ENCODE results near the gene RBP4.

RBP4 gene

GRCh38 chr10:93565446-93565845 lies 35.6 kb downstream of the RBP4 start:
- H3K4me3 ChIP-seq (ENCODE audit: low read depth, low read length) = no peak overlapping the region
- H3K4me1 ChIP-seq (ENCODE audit: control insufficient read depth, insufficient read depth, low read length, unreplicated experiment) = no peaks in the 10 kb centered on the region
- no peaks in the 10 kb centered on the region for H3K79me2 ChIP-seq (ENCODE audit: control insufficient read depth, insufficient read depth, low read length, unreplicated experiment)
- H2AFZ ChIP-seq (ENCODE audit: low read length, unreplicated experiment) = no peak overlapping the region
- H3K36me3 ChIP-seq (ENCODE audit: insufficient read depth, low read length) = no peaks in the 10 kb centered on the region
- H3K27ac ChIP-seq (ENCODE audit: low read depth, low read length) = no peak overlapping the region
- peaks cover 62% of the 10 kb centered on the region for H3K27me3 ChIP-seq (ENCODE audit: insufficient read depth, low read length)

GRCh38 chr10:93560541-93560940 lies 40.5 kb downstream of the RBP4 start:
- Histone ChIP-seq H3K4me3 (ENCODE audit: low read depth, low read length) (no peak overlapping the region), H3K27ac (ENCODE audit: low read depth, low read length) (no peak overlapping the region), H3K79me2 (ENCODE audit: control insufficient read depth, insufficient read depth, low read length, unreplicated experiment) (no peaks in the 10 kb centered on the region), H3K4me1 (ENCODE audit: control insufficient read depth, insufficient read depth, low read length, unreplicated experiment) (no peaks in the 10 kb centered on the region), H2AFZ (ENCODE audit: low read length, unreplicated experiment) (no peak overlapping the region), H3K36me3 (ENCODE audit: insufficient read depth, low read length) (no peaks in the 10 kb centered on the region), H3K27me3 (ENCODE audit: insufficient read depth, low read length) (peaks cover 16% of the 10 kb centered on the region; the same call in 1 of the 2 replicates)

GRCh38 chr10:93559490-93559889 lies 41.5 kb downstream of the RBP4 start:
- Histone ChIP-seq H3K4me1 (ENCODE audit: control insufficient read depth, insufficient read depth, low read length, unreplicated experiment) (peaks cover 7% of the 10 kb centered on the region), H3K27ac (ENCODE audit: low read depth, low read length) (no peak overlapping the region), H3K27me3 (ENCODE audit: insufficient read depth, low read length) (peaks cover 8% of the 10 kb centered on the region; the same call in 1 of the 2 replicates), H3K36me3 (ENCODE audit: insufficient read depth, low read length) (no peaks in the 10 kb centered on the region), H3K79me2 (ENCODE audit: control insufficient read depth, insufficient read depth, low read length, unreplicated experiment) (no peaks in the 10 kb centered on the region), H3K4me3 (ENCODE audit: low read depth, low read length) (no peak overlapping the region), H2AFZ (ENCODE audit: low read length, unreplicated experiment) (no peak overlapping the region)

GRCh38 chr10:93554760-93555432 lies 46.1 kb downstream of the RBP4 start:
- peaks cover 9% of the 10 kb centered on the region for H3K4me1 ChIP-seq (ENCODE audit: control insufficient read depth, insufficient read depth, low read length, unreplicated experiment)
- H3K36me3 ChIP-seq (ENCODE audit: insufficient read depth, low read length) = no peaks in the 10 kb centered on the region
- peak overlapping the region; percentile 5 for H2AFZ ChIP-seq (ENCODE audit: low read length, unreplicated experiment)
- H3K27ac ChIP-seq (ENCODE audit: low read depth, low read length) = no peak overlapping the region
- no peaks in the 10 kb centered on the region for H3K79me2 ChIP-seq (ENCODE audit: control insufficient read depth, insufficient read depth, low read length, unreplicated experiment)
- no peaks in the 10 kb centered on the region for H3K27me3 ChIP-seq (ENCODE audit: insufficient read depth, low read length)
- H3K4me3 ChIP-seq (ENCODE audit: low read depth, low read length) = no peak overlapping the region

GRCh38 chr10:93554316-93554663 lies 46.7 kb downstream of the RBP4 start:
- no peak overlapping the region for H3K27ac ChIP-seq (ENCODE audit: low read depth, low read length)
- no peak overlapping the region for H3K4me3 ChIP-seq (ENCODE audit: low read depth, low read length)
- H3K27me3 ChIP-seq (ENCODE audit: insufficient read depth, low read length) = no peaks in the 10 kb centered on the region
- no peaks in the 10 kb centered on the region for H3K79me2 ChIP-seq (ENCODE audit: control insufficient read depth, insufficient read depth, low read length, unreplicated experiment)
- peaks cover 9% of the 10 kb centered on the region for H3K4me1 ChIP-seq (ENCODE audit: control insufficient read depth, insufficient read depth, low read length, unreplicated experiment)
- H2AFZ ChIP-seq (ENCODE audit: low read length, unreplicated experiment) = no peak overlapping the region
- H3K36me3 ChIP-seq (ENCODE audit: insufficient read depth, low read length) = no peaks in the 10 kb centered on the region

GRCh38 chr10:93553482-93554315 lies 47.3 kb downstream of the RBP4 start:
- Histone ChIP-seq H3K36me3 (ENCODE audit: insufficient read depth, low read length) (no peaks in the 10 kb centered on the region), H3K4me1 (ENCODE audit: control insufficient read depth, insufficient read depth, low read length, unreplicated experiment) (peaks cover 12% of the 10 kb centered on the region), H2AFZ (ENCODE audit: low read length, unreplicated experiment) (no peak overlapping the region), H3K4me3 (ENCODE audit: low read depth, low read length) (no peak overlapping the region), H3K79me2 (ENCODE audit: control insufficient read depth, insufficient read depth, low read length, unreplicated experiment) (no peaks in the 10 kb centered on the region), H3K27me3 (ENCODE audit: insufficient read depth, low read length) (no peaks in the 10 kb centered on the region), H3K27ac (ENCODE audit: low read depth, low read length) (no peak overlapping the region)

- Histone ChIP-seq H3K79me2 (ENCODE audit: control insufficient read depth, insufficient read depth, low read length, unreplicated experiment) (no peaks in the 10 kb centered on the region), H3K27me3 (ENCODE audit: insufficient read depth, low read length) (no peaks in the 10 kb centered on the region), H3K4me1 (ENCODE audit: control insufficient read depth, insufficient read depth, low read length, unreplicated experiment) (peaks cover 20% of the 10 kb centered on the region), H3K36me3 (ENCODE audit: insufficient read depth, low read length) (no peaks in the 10 kb centered on the region), H3K4me3 (ENCODE audit: low read depth, low read length) (no peak overlapping the region), H2AFZ (ENCODE audit: low read length, unreplicated experiment) (no peak overlapping the region), H3K27ac (ENCODE audit: low read depth, low read length) (no peak overlapping the region)
Measured at GRCh38 chr10:93552780-93553179, 48.3 kb downstream of the RBP4 start.

- no peaks in the 10 kb centered on the region for H3K79me2 ChIP-seq (ENCODE audit: control insufficient read depth, insufficient read depth, low read length, unreplicated experiment)
- H3K36me3 ChIP-seq (ENCODE audit: insufficient read depth, low read length) = no peaks in the 10 kb centered on the region
- no peak overlapping the region for H2AFZ ChIP-seq (ENCODE audit: low read length, unreplicated experiment)
- no peaks in the 10 kb centered on the region for H3K27me3 ChIP-seq (ENCODE audit: insufficient read depth, low read length)
- H3K4me3 ChIP-seq (ENCODE audit: low read depth, low read length) = no peak overlapping the region
- peaks cover 20% of the 10 kb centered on the region for H3K4me1 ChIP-seq (ENCODE audit: control insufficient read depth, insufficient read depth, low read length, unreplicated experiment)
- no peak overlapping the region for H3K27ac ChIP-seq (ENCODE audit: low read depth, low read length)
Measured at GRCh38 chr10:93550606-93551005, 50.4 kb downstream of the RBP4 start.

- Histone ChIP-seq H3K36me3 (ENCODE audit: insufficient read depth, low read length) (no peaks in the 10 kb centered on the region), H3K4me3 (ENCODE audit: low read depth, low read length) (peak overlapping the region; percentile 48; the same call in 1 of the 2 replicates), H3K4me1 (ENCODE audit: control insufficient read depth, insufficient read depth, low read length, unreplicated experiment) (peaks cover 11% of the 10 kb centered on the region), H3K79me2 (ENCODE audit: control insufficient read depth, insufficient read depth, low read length, unreplicated experiment) (no peaks in the 10 kb centered on the region), H3K27ac (ENCODE audit: low read depth, low read length) (peak overlapping the region; percentile 67), H3K27me3 (ENCODE audit: insufficient read depth, low read length) (no peaks in the 10 kb centered on the region), H2AFZ (ENCODE audit: low read length, unreplicated experiment) (peak overlapping the region; percentile 73)
Measured at GRCh38 chr10:93548376-93549071, 52.5 kb downstream of the RBP4 start.

- no peak overlapping the region for H3K4me3 ChIP-seq (ENCODE audit: low read depth, low read length)
- no peak overlapping the region for H2AFZ ChIP-seq (ENCODE audit: low read length, unreplicated experiment)
- no peak overlapping the region for H3K27ac ChIP-seq (ENCODE audit: low read depth, low read length)
- H3K36me3 ChIP-seq (ENCODE audit: insufficient read depth, low read length) = no peaks in the 10 kb centered on the region
- no peaks in the 10 kb centered on the region for H3K27me3 ChIP-seq (ENCODE audit: insufficient read depth, low read length)
- H3K79me2 ChIP-seq (ENCODE audit: control insufficient read depth, insufficient read depth, low read length, unreplicated experiment) = no peaks in the 10 kb centered on the region
- peaks cover 11% of the 10 kb centered on the region for H3K4me1 ChIP-seq (ENCODE audit: control insufficient read depth, insufficient read depth, low read length, unreplicated experiment)
Measured at GRCh38 chr10:93547522-93547921, 53.5 kb downstream of the RBP4 start.
